Aorta (tissue), 5 donors: Measurements from ENCODE around the gene SOS1. TPM values are rescaled to one million over a fixed set of nuclear protein-coding genes. Genes with fewer than 3 reads are reported as not detected.

ENCODE experiments used
- ATAC-seq: fragments of 200-7000 bp; cut with Tn5 transposase; one replicate; pipeline ENCODE4 v1.9.1; 2022; ENCODE audit warnings: moderate library complexity; ENCODE audit not compliant: low FRiP score
- DNase-seq, 2 donors: peaks; one replicate each; pipeline ENCODE4 v3.0.0-alpha.2; 2020
- H3K27ac ChIP-seq, 2 donors: one replicate each; pipeline ENCODE4 v1.5.1; 2013; ENCODE audit warnings: low read length in 2 of 2, mild to moderate bottlenecking in 2 of 2, moderate library complexity in 2 of 2, control low read depth in 1 of 2, inconsistent platforms in 1 of 2, low read depth in 1 of 2
- H3K27me3 ChIP-seq, 2 donors: one replicate each; pipeline ENCODE4 v1.6.1; 2013; ENCODE audit warnings: control low read depth in 1 of 2, low read length in 1 of 2, mild to moderate bottlenecking in 1 of 2, moderate library complexity in 1 of 2; ENCODE audit not compliant: insufficient read depth in 2 of 2, control insufficient read depth in 1 of 2
- H3K36me3 ChIP-seq, 2 donors: one replicate each; pipeline ENCODE4 v1.6.1; 2013; ENCODE audit warnings: control low read depth in 1 of 2, low read length in 1 of 2, mild to moderate bottlenecking in 1 of 2; ENCODE audit not compliant: insufficient read depth in 2 of 2, control insufficient read depth in 1 of 2
- H3K4me1 ChIP-seq, 2 donors: one replicate each; pipeline ENCODE4 v1.6.1; 2013; ENCODE audit warnings: low read length in 2 of 2, control low read depth in 1 of 2, mild to moderate bottlenecking in 1 of 2, moderate library complexity in 1 of 2; ENCODE audit not compliant: insufficient read depth in 2 of 2, control insufficient read depth in 1 of 2
- H3K4me3 ChIP-seq, 2 donors: one replicate each; pipeline ENCODE4 v1.5.1; 2013; ENCODE audit warnings: low read length in 2 of 2, control low read depth in 1 of 2, mild to moderate bottlenecking in 1 of 2
- H3K9me3 ChIP-seq: one replicate; pipeline ENCODE4 v1.6.1; 2013; ENCODE audit warnings: mild to moderate bottlenecking, low read length; ENCODE audit not compliant: control insufficient read depth
- WGBS, 2 donors: extraction: QIAGEN DNeasy Blood & Tissue Kit; methylation state at CpG; one replicate each; pipeline ENCODE4 v1.1.7; 2013; 5-methylcytosine and 5-hydroxymethylcytosine counted together
- intact Hi-C, 2 donors: fragments of 100-400 bp; cut with DNase I; formaldehyde crosslinking; loops; one replicate each; pipeline versions ENCODE4 v1.14.2 to v1.15.0; 2022
- polyA plus RNA-seq, 2 donors: library from polyadenylated mRNA; stranded (reverse); fragments of 200-250 nt; gene quantifications; one replicate each; pipeline ENCODE4 v1.2.3, GENCODE V29; 2013
- total RNA-seq, 2 donors: library from RNA; stranded (reverse); fragmentation: NEBNext Ultra II Directional; extraction: Animal tissue kit (Norgen Biotek cat#: 25700); gene quantifications; one replicate each; pipeline ENCODE4 v1.2.1, GENCODE V29; 2021
- donor health status: healthy with polysubstance abuse.
- donor health status: Bipolar disorder and iron deficiency.
- donor health status: DM: no; HTN: no; CAD: no.
- donor health status: DM: no; HTN: no; CAD: no.
- donor health status: DM: yes; HTN: yes; CAD: no.

The SOS1 gene
- total and polyA plus RNA-seq, 4 donors: 7.6 to 67.9 (median 33.0) TPM

DNA sequence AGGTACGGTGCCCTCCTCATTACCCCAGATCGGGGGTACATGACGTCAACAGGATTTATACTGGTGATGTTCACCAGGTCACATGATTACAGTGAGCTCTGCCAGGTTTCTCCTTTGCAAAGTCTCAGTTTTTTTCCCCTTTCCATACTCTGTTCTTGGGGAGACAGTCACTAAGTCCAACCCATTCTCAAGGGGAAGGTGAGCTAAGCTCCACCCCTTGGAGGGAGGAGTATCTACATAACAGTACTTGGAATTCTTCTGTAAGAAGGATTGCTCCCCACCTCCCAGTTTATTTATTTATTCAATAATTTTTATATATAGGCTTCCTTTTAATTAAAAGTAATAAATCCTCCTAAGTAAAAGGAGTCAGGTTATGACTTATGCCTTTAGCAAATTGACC is 34.1 kb upstream of the SOS1 start:
- DNase-seq: no peak
- Histone ChIP-seq H3K27ac (no peak overlapping the region), H3K36me3 (no peaks in the 10 kb centered on the region), H3K27me3 (no peaks in the 10 kb centered on the region), H3K9me3 (no peaks in the 10 kb centered on the region), H3K4me1 (peaks cover 0 to 2% of the 10 kb centered on the region in 2 donors), H3K4me3 (no peak overlapping the region)
- no peak for ATAC-seq
- WGBS, 2 donors: 83% methylated on average over 3 of the region's 3 CpGs
- intact Hi-C loops: no loop called here

GRCh38 chr2:39153312-39153711 is 32.5 kb upstream of the SOS1 start:
- DNase-seq (no peak), ATAC-seq (no peak)
- intact Hi-C loops: no loop called here

DNA sequence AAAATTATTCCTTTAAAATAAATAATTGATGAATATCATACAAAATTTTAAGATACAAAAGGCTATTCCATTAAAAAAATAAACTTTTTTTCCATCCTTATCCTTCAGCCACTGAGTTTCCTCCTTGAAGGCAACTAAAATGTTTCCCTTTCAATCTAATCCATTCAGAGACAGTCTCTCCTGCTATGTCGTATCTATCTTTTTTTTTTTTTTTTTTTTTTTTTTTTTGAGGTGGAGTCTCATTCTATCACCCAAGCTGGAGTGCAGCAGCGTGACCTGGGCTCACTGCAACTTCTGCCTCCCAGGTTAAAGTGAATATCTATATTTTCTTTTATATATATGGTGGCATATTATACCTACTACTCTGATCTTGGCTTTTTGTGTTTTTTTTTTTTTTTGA is 31.7 kb upstream of the SOS1 start:
- H3K36me3 ChIP-seq: no peaks in the 10 kb centered on the region
- H3K9me3 ChIP-seq: no peaks in the 10 kb centered on the region
- ATAC-seq: no peak
- DNase-seq: no peak
- H3K4me1 ChIP-seq: peaks cover 0 to 2% of the 10 kb centered on the region in 2 donors
- no peaks in the 10 kb centered on the region for H3K27me3 ChIP-seq
- H3K27ac ChIP-seq: no peak overlapping the region
- H3K4me3 ChIP-seq: no peak overlapping the region
- 95 to 98% methylated on average over 2 of the region's 2 CpGs for WGBS, 2 donors
- intact Hi-C loops: no loop called here

More at GRCh38 chr2:39153312-39153711, 32.5 kb upstream of the SOS1 start:
- Histone ChIP-seq H3K4me3 (no peak overlapping the region), H3K4me1 (peaks cover 0 to 2% of the 10 kb centered on the region in 2 donors), H3K27me3 (no peaks in the 10 kb centered on the region), H3K27ac (no peak overlapping the region), H3K36me3 (no peaks in the 10 kb centered on the region), H3K9me3 (no peaks in the 10 kb centered on the region)
- WGBS, 2 donors: 97% methylated on average over 1 of the region's 1 CpG

GRCh38 chr2:39150890-39151497 is 30.1 kb upstream of the SOS1 start:
- Histone ChIP-seq H3K27me3 (no peaks in the 10 kb centered on the region), H3K9me3 (no peaks in the 10 kb centered on the region), H3K27ac (no peak overlapping the region), H3K4me3 (no peak overlapping the region), H3K36me3 (no peaks in the 10 kb centered on the region), H3K4me1 (peaks cover 0 to 2% of the 10 kb centered on the region in 2 donors)
- ATAC-seq (no peak), DNase-seq (no peak)
- 71 to 86% methylated on average over 9 of the region's 9 CpGs for WGBS, 2 donors
- intact Hi-C loops: no loop called here

DNA sequence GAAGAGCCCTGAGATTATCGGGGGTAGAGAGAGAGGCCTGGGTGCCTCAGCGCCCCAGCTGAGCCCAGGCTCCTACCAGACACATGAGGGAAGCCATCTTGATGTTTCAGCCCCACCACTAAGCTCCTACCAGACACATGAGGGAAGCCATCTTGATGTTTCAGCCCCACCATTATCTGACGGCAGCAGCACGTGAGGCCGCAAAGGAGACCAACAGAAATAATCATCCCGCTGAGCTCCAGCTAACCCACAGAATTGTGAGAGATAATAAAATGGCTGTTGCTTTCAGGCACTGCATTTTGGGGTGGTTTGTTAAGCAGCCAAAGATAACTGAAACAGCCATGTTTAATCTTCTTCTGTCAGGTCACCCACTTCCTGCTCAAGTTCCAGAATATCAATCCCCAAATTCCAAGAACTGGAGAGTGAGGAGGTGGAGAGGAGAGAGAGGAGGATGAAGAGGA is 29.3 kb upstream of the SOS1 start:
- DNase-seq (no peak), ATAC-seq (no peak)
- H3K27me3 ChIP-seq: no peaks in the 10 kb centered on the region
- no peaks in the 10 kb centered on the region for H3K9me3 ChIP-seq
- H3K27ac ChIP-seq: no peak overlapping the region
- no peak overlapping the region for H3K4me3 ChIP-seq
- intact Hi-C loops: no loop called here
- H3K36me3 ChIP-seq: no peaks in the 10 kb centered on the region
- WGBS, 2 donors: 97 to 98% methylated on average over 6 of the region's 6 CpGs
- no peaks in the 10 kb centered on the region for H3K4me1 ChIP-seq

- ATAC-seq: no peak
- Histone ChIP-seq H3K4me1 (no peaks in the 10 kb centered on the region), H3K9me3 (no peaks in the 10 kb centered on the region), H3K36me3 (no peaks in the 10 kb centered on the region), H3K27me3 (no peaks in the 10 kb centered on the region), H3K4me3 (no peak overlapping the region), H3K27ac (no peak overlapping the region)
- DNase-seq: no peak
- intact Hi-C loops: no loop called here
Observed at GRCh38 chr2:39146630-39147029, 25.8 kb upstream of the SOS1 start.

GRCh38 chr2:39145906-39146421 is 25.1 kb upstream of the SOS1 start:
- H3K27me3 ChIP-seq: no peaks in the 10 kb centered on the region
- H3K36me3 ChIP-seq: no peaks in the 10 kb centered on the region
- H3K27ac ChIP-seq: no peak overlapping the region
- no peak overlapping the region for H3K4me3 ChIP-seq
- H3K4me1 ChIP-seq: no peaks in the 10 kb centered on the region
- no peak for DNase-seq
- WGBS, 2 donors: 69 to 74% methylated on average over 3 of the region's 3 CpGs
- no peak for ATAC-seq
- H3K9me3 ChIP-seq: no peaks in the 10 kb centered on the region
- intact Hi-C loops: no loop called here

DNA sequence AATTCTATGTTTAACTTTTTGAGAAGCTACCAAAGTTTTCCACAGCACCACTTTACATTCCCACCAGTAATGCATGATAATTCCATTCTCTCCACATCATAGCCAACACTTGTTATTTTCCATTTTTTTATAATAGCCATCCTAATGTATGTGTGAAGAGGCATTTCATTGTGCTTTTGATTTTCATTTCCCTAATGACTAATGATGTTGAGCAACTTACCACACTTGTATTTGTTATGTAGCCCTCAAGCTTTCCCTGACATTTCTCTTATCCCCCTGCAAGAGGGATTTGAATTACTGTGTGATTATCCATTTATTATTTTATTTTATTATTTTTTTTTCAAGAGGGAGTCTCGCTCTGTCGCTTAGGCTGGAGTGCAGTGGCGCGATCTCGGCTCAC is 23.6 kb upstream of the SOS1 start:
- intact Hi-C loops: no loop called here
- Histone ChIP-seq H3K27me3 (no peaks in the 10 kb centered on the region), H3K9me3 (no peaks in the 10 kb centered on the region), H3K4me3 (no peak overlapping the region), H3K4me1 (no peaks in the 10 kb centered on the region), H3K27ac (no peak overlapping the region), H3K36me3 (no peaks in the 10 kb centered on the region)
- ATAC-seq (no peak), DNase-seq (no peak)
- WGBS, 2 donors: 97 to 99% methylated on average over 5 of the region's 5 CpGs

- no peak overlapping the region for H3K4me3 ChIP-seq
- no peaks in the 10 kb centered on the region for H3K36me3 ChIP-seq
- H3K4me1 ChIP-seq: no peaks in the 10 kb centered on the region
- WGBS, 2 donors: 89 to 93% methylated on average over 3 of the region's 3 CpGs
- no peaks in the 10 kb centered on the region for H3K27me3 ChIP-seq
- H3K27ac ChIP-seq: no peak overlapping the region
- intact Hi-C loops: no loop called here
- no peak for DNase-seq
- ATAC-seq: no peak
- H3K9me3 ChIP-seq: no peaks in the 10 kb centered on the region
Observed at GRCh38 chr2:39142904-39143605, 22.2 kb upstream of the SOS1 start.
